BLaER1 (cell line): ENCODE data around the gene ACACA.

Experiments used
- H3K27ac ChIP-seq: shearing (Covaris generic); formaldehyde crosslinking; 2 replicates; pipeline ENCODE4 v1.8.1; 2022
- H3K27me3 ChIP-seq: shearing (Covaris generic); formaldehyde crosslinking; 2 replicates; pipeline ENCODE4 v1.8.1; 2022
- H3K36me3 ChIP-seq: shearing (Covaris generic); formaldehyde crosslinking; 2 replicates; pipeline ENCODE4 v1.8.1; 2022
- H3K4me1 ChIP-seq: shearing (Covaris generic); formaldehyde crosslinking; 2 replicates; pipeline ENCODE4 v1.8.1; 2022
- H3K4me2 ChIP-seq: shearing (Covaris generic); formaldehyde crosslinking; 2 replicates; pipeline ENCODE4 v1.8.1; 2022
- H3K4me3 ChIP-seq: shearing (Covaris generic); formaldehyde crosslinking; 2 replicates; pipeline ENCODE4 v1.8.1; 2022
- H3K9ac ChIP-seq: shearing (Covaris generic); formaldehyde crosslinking; 2 replicates; pipeline ENCODE4 v1.8.1; 2022
- H3K9me3 ChIP-seq: shearing (Covaris generic); formaldehyde crosslinking; 2 replicates; pipeline ENCODE4 v1.8.1; 2022
- H4K20me1 ChIP-seq: shearing (Covaris generic); formaldehyde crosslinking; 2 replicates; pipeline ENCODE4 v1.8.1; 2022
- Cebpa-rat ChIP-seq: shearing (Covaris generic); IDR thresholded peaks from 2 replicates; pipeline ENCODE4 v1.8.1; 2022

The ACACA gene

DNA sequence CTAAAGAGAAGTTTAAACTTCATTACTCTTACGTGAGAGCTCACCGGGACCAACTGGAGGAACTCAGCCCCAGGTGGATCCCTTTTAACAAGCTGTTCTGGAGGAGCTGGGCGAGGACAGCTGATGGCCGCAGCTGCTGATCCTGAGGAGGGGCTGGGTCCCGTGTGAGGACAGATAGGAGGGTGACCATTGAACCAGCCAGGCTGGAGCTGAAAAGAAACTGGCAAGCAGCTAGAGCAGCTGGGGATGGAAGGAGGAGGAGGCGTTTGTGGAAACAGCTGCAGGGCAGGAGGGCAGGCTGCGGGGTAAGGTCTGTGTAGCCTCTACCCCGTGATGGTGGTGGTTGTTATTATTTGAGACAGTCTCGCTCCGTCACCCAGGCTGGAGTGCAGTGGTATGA, 338.4 kb downstream of the ACACA start:
- peak overlapping the region; percentile 86 for H3K4me2 ChIP-seq
- peak overlapping the region; percentile 12; the same call in 1 of the 2 replicates for H3K4me3 ChIP-seq

GRCh38 chr17:37067555-37068111, 339.0 kb downstream of the ACACA start:
- no peaks in the 10 kb centered on the region for H3K9me3 ChIP-seq
- H3K4me2 ChIP-seq = peak overlapping the region; percentile 86
- H3K27me3 ChIP-seq = no peaks in the 10 kb centered on the region
- H3K4me1 ChIP-seq = peaks cover 40% of the 10 kb centered on the region
- no peaks in the 10 kb centered on the region for H4K20me1 ChIP-seq
- no peak overlapping the region for H3K9ac ChIP-seq
- TF ChIP-seq Cebpa-rat = no peak
- no peaks in the 10 kb centered on the region for H3K36me3 ChIP-seq
- H3K27ac ChIP-seq = peak overlapping the region; percentile 68; the same call in 1 of the 2 replicates
- 0 out of 2 replicates have a peak overlapping the region, but pooled peaks have one; percentile 12 for H3K4me3 ChIP-seq

More for the DNA sequence above, 338.4 kb downstream of the ACACA start:
- Histone ChIP-seq H3K36me3 (no peaks in the 10 kb centered on the region), H3K27ac (peak overlapping the region; percentile 68), H3K27me3 (no peaks in the 10 kb centered on the region), H3K9ac (peak overlapping the region; percentile 17; the same call in 1 of the 2 replicates), H3K9me3 (no peaks in the 10 kb centered on the region), H3K4me1 (peaks cover 40% of the 10 kb centered on the region), H4K20me1 (no peaks in the 10 kb centered on the region)
- no peak for TF ChIP-seq Cebpa-rat

- Histone ChIP-seq H4K20me1 (no peaks in the 10 kb centered on the region), H3K4me3 (no peak overlapping the region), H3K4me1 (peaks cover 40% of the 10 kb centered on the region), H3K27me3 (no peaks in the 10 kb centered on the region), H3K9ac (no peak overlapping the region), H3K36me3 (no peaks in the 10 kb centered on the region), H3K9me3 (no peaks in the 10 kb centered on the region), H3K4me2 (peak overlapping the region; percentile 86), H3K27ac (peak overlapping the region; percentile 36; the same call in 1 of the 2 replicates)
- TF ChIP-seq Cebpa-rat = no peak
Observed at GRCh38 chr17:37066322-37067255, 340.0 kb downstream of the ACACA start.

- Histone ChIP-seq H3K27me3 (no peaks in the 10 kb centered on the region), H3K4me1 (peaks cover 40% of the 10 kb centered on the region), H3K36me3 (no peaks in the 10 kb centered on the region), H4K20me1 (no peaks in the 10 kb centered on the region), H3K27ac (peak overlapping the region; percentile 36; the same call in 1 of the 2 replicates), H3K4me2 (peak overlapping the region; percentile 86), H3K9ac (no peak overlapping the region), H3K9me3 (no peaks in the 10 kb centered on the region), H3K4me3 (no peak overlapping the region)
- TF ChIP-seq Cebpa-rat = no peak
Observed at GRCh38 chr17:37065486-37066321, 340.9 kb downstream of the ACACA start.

DNA sequence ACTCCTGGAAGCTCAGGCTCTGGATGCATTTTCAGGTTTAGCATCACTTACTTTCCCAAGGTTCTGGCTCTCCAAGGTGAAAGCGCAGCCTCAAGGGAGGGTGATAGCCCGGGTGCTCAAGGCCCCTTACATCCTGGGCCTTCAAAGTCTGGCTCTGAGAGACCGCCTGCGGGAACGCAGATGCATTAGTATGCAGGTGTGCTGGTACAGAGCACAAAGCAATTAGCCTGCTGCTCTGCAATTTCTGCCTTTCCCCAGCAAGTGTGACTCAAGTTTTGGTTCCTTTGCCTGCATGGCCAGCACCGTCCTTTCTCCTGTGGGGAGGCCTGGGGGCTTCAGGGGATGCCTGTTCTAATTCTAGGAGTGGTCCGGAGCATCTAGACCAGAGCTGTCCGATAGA, 341.7 kb downstream of the ACACA start:
- Histone ChIP-seq H3K36me3 (no peaks in the 10 kb centered on the region), H3K27me3 (no peaks in the 10 kb centered on the region), H3K4me1 (peaks cover 40% of the 10 kb centered on the region), H4K20me1 (no peaks in the 10 kb centered on the region), H3K27ac (no peak overlapping the region), H3K9ac (no peak overlapping the region), H3K9me3 (no peaks in the 10 kb centered on the region), H3K4me2 (no peak overlapping the region), H3K4me3 (no peak overlapping the region)
- TF ChIP-seq Cebpa-rat = no peak

DNA sequence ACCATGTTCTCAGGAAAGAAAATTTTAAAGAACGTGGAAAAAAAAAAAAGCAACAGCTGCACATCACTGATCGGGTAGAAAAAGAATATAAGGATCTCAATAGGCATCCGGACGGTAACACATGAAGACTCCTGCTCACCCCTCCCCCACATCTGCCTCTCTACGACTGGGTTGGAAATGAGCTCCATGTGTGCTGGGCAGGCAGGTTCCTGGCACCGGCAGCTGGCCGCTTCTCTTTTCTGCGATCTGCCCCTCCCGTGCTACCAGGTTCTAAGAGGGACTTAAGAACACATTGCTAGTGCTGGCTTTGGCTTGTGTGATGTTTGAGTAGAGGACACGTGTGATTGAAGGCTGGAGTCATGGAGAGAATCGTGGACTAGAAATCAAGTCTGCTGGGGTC, 342.4 kb downstream of the ACACA start:
- no peak overlapping the region for H3K27ac ChIP-seq
- H3K4me2 ChIP-seq = no peak overlapping the region
- H3K36me3 ChIP-seq = 0 out of 2 replicates have a peak, but pooled peaks cover under 1% of the 10 kb centered on the region
- H3K9me3 ChIP-seq = no peaks in the 10 kb centered on the region
- H3K4me3 ChIP-seq = no peak overlapping the region
- no peaks in the 10 kb centered on the region for H4K20me1 ChIP-seq
- no peak for TF ChIP-seq Cebpa-rat
- H3K9ac ChIP-seq = no peak overlapping the region
- H3K4me1 ChIP-seq = peaks cover 39% of the 10 kb centered on the region
- no peaks in the 10 kb centered on the region for H3K27me3 ChIP-seq

GRCh38 chr17:37062021-37062420, 344.6 kb downstream of the ACACA start:
- Histone ChIP-seq H3K4me1 (peaks cover 17% of the 10 kb centered on the region), H3K4me2 (no peak overlapping the region), H3K36me3 (peaks cover 18% of the 10 kb centered on the region), H3K27ac (no peak overlapping the region), H3K9ac (no peak overlapping the region), H4K20me1 (no peaks in the 10 kb centered on the region), H3K27me3 (no peaks in the 10 kb centered on the region), H3K9me3 (no peaks in the 10 kb centered on the region), H3K4me3 (no peak overlapping the region)
- TF ChIP-seq Cebpa-rat = no peak

DNA sequence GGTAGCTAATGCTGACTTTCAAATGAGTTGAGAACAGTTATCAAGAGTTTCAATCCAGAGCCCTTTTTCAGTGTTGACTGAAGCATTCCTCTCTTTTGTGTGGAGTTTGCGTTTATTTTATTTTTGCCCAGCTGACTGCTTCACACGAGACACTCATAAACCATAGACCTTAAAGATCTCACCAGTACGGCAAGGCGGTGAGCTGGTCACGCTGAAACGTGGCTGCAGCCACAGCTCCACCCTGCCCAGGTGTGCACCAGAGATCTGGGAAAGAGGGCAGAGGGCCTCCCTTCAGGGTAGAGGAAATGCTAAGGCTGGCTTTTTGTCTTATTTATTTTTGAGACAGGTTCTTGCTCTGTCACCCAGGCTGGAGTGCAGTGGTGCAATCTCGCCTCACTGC, 345.7 kb downstream of the ACACA start:
- no peaks in the 10 kb centered on the region for H3K9me3 ChIP-seq
- H3K4me3 ChIP-seq = no peak overlapping the region
- H3K27me3 ChIP-seq = no peaks in the 10 kb centered on the region
- H3K4me2 ChIP-seq = no peak overlapping the region
- no peak for TF ChIP-seq Cebpa-rat
- no peak overlapping the region for H3K9ac ChIP-seq
- H4K20me1 ChIP-seq = no peaks in the 10 kb centered on the region
- no peak overlapping the region for H3K27ac ChIP-seq
- peaks cover 6% of the 10 kb centered on the region for H3K4me1 ChIP-seq
- H3K36me3 ChIP-seq = peaks cover 28% of the 10 kb centered on the region

- H3K9me3 ChIP-seq = no peaks in the 10 kb centered on the region
- H3K27ac ChIP-seq = no peak overlapping the region
- no peak overlapping the region for H3K4me2 ChIP-seq
- no peak overlapping the region for H3K4me3 ChIP-seq
- H3K27me3 ChIP-seq = no peaks in the 10 kb centered on the region
- peaks cover 4% of the 10 kb centered on the region; the same call in 1 of the 2 replicates for H4K20me1 ChIP-seq
- no peaks in the 10 kb centered on the region for H3K4me1 ChIP-seq
- no peak for TF ChIP-seq Cebpa-rat
- peaks cover 35% of the 10 kb centered on the region for H3K36me3 ChIP-seq
- H3K9ac ChIP-seq = no peak overlapping the region
Observed at GRCh38 chr17:37060094-37060493, 346.5 kb downstream of the ACACA start.
